Left hindlimb (tissue), 1 donor: ENCODE measurements around the gene BTBD16.

Source experiments
- DNase-seq: peaks from one replicate; pipeline ENCODE4 v3.0.0-alpha.2; 2018

BTBD16 gene

GRCh38 chr10:122296363-122297120, 25.4 kb downstream of the BTBD16 start:
- DNase-seq = no peak

GRCh38 chr10:122297583-122297982, 26.5 kb downstream of the BTBD16 start:
- DNase-seq = no peak

- DNase-seq = no peak
These were observed 27.1 kb downstream of the BTBD16 start for GRCh38 chr10:122298206-122298597.

GRCh38 chr10:122298598-122299301, 27.7 kb downstream of the BTBD16 start:
- peak; percentile 73 for DNase-seq

GRCh38 chr10:122299423-122300075, 28.5 kb downstream of the BTBD16 start:
- no peak for DNase-seq

GRCh38 chr10:122301055-122301810, 30.1 kb downstream of the BTBD16 start:
- DNase-seq = no peak

GRCh38 chr10:122301811-122302115, 30.7 kb downstream of the BTBD16 start:
- DNase-seq = no peak

GRCh38 chr10:122302315-122302714, 31.2 kb downstream of the BTBD16 start:
- DNase-seq = no peak

- DNase-seq = no peak
These were observed 32.4 kb downstream of the BTBD16 start for GRCh38 chr10:122303271-122304053.

GRCh38 chr10:122304054-122304579, 33.0 kb downstream of the BTBD16 start:
- DNase-seq = no peak

GRCh38 chr10:122306282-122306681, 35.2 kb downstream of the BTBD16 start:
- no peak for DNase-seq

GRCh38 chr10:122306744-122307143, 35.6 kb downstream of the BTBD16 start:
- no peak for DNase-seq

GRCh38 chr10:122307669-122308416, 36.7 kb downstream of the BTBD16 start:
- DNase-seq = peak; percentile 87

- no peak for DNase-seq
These were observed 37.5 kb downstream of the BTBD16 start for GRCh38 chr10:122308417-122309141.

- DNase-seq = no peak
These were observed 39.4 kb downstream of the BTBD16 start for GRCh38 chr10:122310311-122311050.

GRCh38 chr10:122311051-122311410, 39.9 kb downstream of the BTBD16 start:
- no peak for DNase-seq

GRCh38 chr10:122311716-122312115, 40.6 kb downstream of the BTBD16 start:
- DNase-seq = no peak

- DNase-seq = no peak
These were observed 45.3 kb downstream of the BTBD16 start for GRCh38 chr10:122316224-122316884.

- no peak for DNase-seq
These were observed 50.9 kb downstream of the BTBD16 start for GRCh38 chr10:122321960-122322359.

- no peak for DNase-seq
These were observed 52.1 kb downstream of the BTBD16 start for GRCh38 chr10:122323189-122323588.
